Measurements from ENCODE around the gene CNKSR1. TPM values are rescaled to one million over a fixed set of nuclear protein-coding genes. Genes with fewer than 3 reads are reported as not detected.

The CNKSR1 gene
- total RNA-seq, 2 experiments from 2014 or later, result 3.0 to 3.2 TPM

GRCh38 chr1:26188477-26188876 lies 11.2 kb downstream of the CNKSR1 start:
- POLR2A ChIA-PET, result no interaction called here
- Mint-ChIP-seq H3K36me3 (ENCODE audit: low read depth) (no peaks in the 10 kb centered on the region), H3K27ac (no peak overlapping the region), H3K27me3 (no peaks in the 10 kb centered on the region), H3K4me1 (peaks cover 7% of the 10 kb centered on the region), H3K4me3 (no peak overlapping the region), H3K9me3 (ENCODE audit: low read depth) (no peaks in the 10 kb centered on the region)
- no peak for ATAC-seq
- CTCF ChIA-PET, result interaction anchor here (0.7 to 1.0 kb wide), 3 partner anchors 18 to 355 kb away, joined by 3 to 4 read pairs (median 3); no protein-coding TSS in a partner anchor
- intact Hi-C loops (cut with DNase I, micrococcal nuclease), result no loop called here
- no peak for DNase-seq

- H3K27ac Mint-ChIP-seq, result no peak overlapping the region
- H3K9me3 Mint-ChIP-seq (ENCODE audit: low read depth), result no peaks in the 10 kb centered on the region
- peaks cover 7% of the 10 kb centered on the region for H3K4me1 Mint-ChIP-seq
- no peaks in the 10 kb centered on the region for H3K27me3 Mint-ChIP-seq
- intact Hi-C loops (cut with DNase I, micrococcal nuclease), result no loop called here
- ChIA-PET POLR2A (no interaction called here), CTCF (interaction anchor here (0.7 to 1.0 kb wide), 2 partner anchors 19 to 354 kb away, joined by 3 to 4 read pairs; no protein-coding TSS in a partner anchor)
- H3K36me3 Mint-ChIP-seq (ENCODE audit: low read depth), result no peaks in the 10 kb centered on the region
- no peak overlapping the region for H3K4me3 Mint-ChIP-seq
- DNase-seq, result no peak
- no peak for ATAC-seq
Observed at GRCh38 chr1:26189331-26189730, 12.0 kb downstream of the CNKSR1 start.

GRCh38 chr1:26189751-26190275 lies 12.5 kb downstream of the CNKSR1 start:
- Mint-ChIP-seq H3K27me3 (no peaks in the 10 kb centered on the region), H3K4me1 (peaks cover 7% of the 10 kb centered on the region), H3K36me3 (ENCODE audit: low read depth) (no peaks in the 10 kb centered on the region), H3K9me3 (ENCODE audit: low read depth) (no peaks in the 10 kb centered on the region), H3K4me3 (no peak overlapping the region), H3K27ac (no peak overlapping the region)
- POLR2A ChIA-PET, result interaction anchor here (0.7 kb wide), 1 partner anchor 64 kb away, joined by 5 read pairs; no protein-coding TSS in a partner anchor
- intact Hi-C loops (cut with DNase I, micrococcal nuclease), result no loop called here
- CTCF ChIA-PET, result interaction anchor here (1.0 kb wide), 1 partner anchor 19 kb away, joined by 4 read pairs; no protein-coding TSS in a partner anchor
- DNase-seq, result no peak
- no peak for ATAC-seq

GRCh38 chr1:26190373-26190987 lies 13.2 kb downstream of the CNKSR1 start, which contains the start of gene CATSPER4:
CATSPER4 (plus strand) TSS chr1:26190602; CDS start chr1:26190628, 26 bp downstream.
- Mint-ChIP-seq H3K4me3 (no peak within 1 kb of the TSS), H3K4me1 (peaks cover 7% of the 10 kb centered on the region), H3K27ac (no peak within 1 kb of the TSS), H3K36me3 (ENCODE audit: low read depth) (no peaks in the 10 kb centered on the region), H3K27me3 (no peaks in the 10 kb centered on the region), H3K9me3 (ENCODE audit: low read depth) (no peaks in the 10 kb centered on the region)
- POLR2A ChIA-PET, result interaction anchor here (0.7 kb wide), 1 partner anchor 63 kb away, joined by 5 read pairs; no protein-coding TSS in a partner anchor
- CTCF ChIA-PET, result interaction anchor here (1.1 kb wide), 1 partner anchor 131 kb away, joined by 3 read pairs; no protein-coding TSS in a partner anchor
- intact Hi-C loops (cut with DNase I, micrococcal nuclease), result no loop called here
- ATAC-seq, result no peak
- DNase-seq, result no peak

GRCh38 chr1:26191739-26192138 lies 14.4 kb downstream of the CNKSR1 start:
- Mint-ChIP-seq H3K4me3 (no peak overlapping the region), H3K9me3 (ENCODE audit: low read depth) (no peaks in the 10 kb centered on the region), H3K36me3 (ENCODE audit: low read depth) (no peaks in the 10 kb centered on the region), H3K4me1 (peaks cover 7% of the 10 kb centered on the region), H3K27ac (peak overlapping the region; percentile 59), H3K27me3 (no peaks in the 10 kb centered on the region)
- intact Hi-C loops (cut with DNase I, micrococcal nuclease), result no loop called here
- CTCF ChIA-PET, result interaction anchor here (0.8 to 1.4 kb wide), 2 partner anchors 47 to 225 kb away, joined by 3 to 4 read pairs; no protein-coding TSS in a partner anchor
- POLR2A ChIA-PET, result interaction anchor here (0.6 kb wide), 1 partner anchor 34 kb away, joined by 4 read pairs; no protein-coding TSS in a partner anchor
- DNase-seq (peak; percentile 42), ATAC-seq (peak; percentile 80)

GRCh38 chr1:26195805-26196204 lies 18.5 kb downstream of the CNKSR1 start:
- POLR2A ChIA-PET, result interaction anchor here (0.6 kb wide), 1 partner anchor 914 kb away, joined by 3 read pairs; no protein-coding TSS in a partner anchor
- Mint-ChIP-seq H3K27ac (no peak overlapping the region), H3K36me3 (ENCODE audit: low read depth) (no peaks in the 10 kb centered on the region), H3K27me3 (no peaks in the 10 kb centered on the region), H3K4me1 (peaks cover 15% of the 10 kb centered on the region), H3K4me3 (no peak overlapping the region), H3K9me3 (ENCODE audit: low read depth) (no peaks in the 10 kb centered on the region)
- ATAC-seq, result no peak
- CTCF ChIA-PET, result interaction anchor here (0.6 kb wide), 1 partner anchor 19 kb away, joined by 3 read pairs; no protein-coding TSS in a partner anchor
- DNase-seq, result no peak
- intact Hi-C loops (cut with DNase I, micrococcal nuclease), result no loop called here

GRCh38 chr1:26197301-26197700 lies 20.0 kb downstream of the CNKSR1 start:
- intact Hi-C loops (cut with DNase I, micrococcal nuclease), result no loop called here
- CTCF ChIA-PET, result interaction anchor here (1.0 kb wide), 1 partner anchor 124 kb away, joined by 3 read pairs; no protein-coding TSS in a partner anchor

GRCh38 chr1:26197813-26198212 lies 20.5 kb downstream of the CNKSR1 start:
- Mint-ChIP-seq H3K4me3 (no peak overlapping the region), H3K27ac (no peak overlapping the region), H3K27me3 (no peaks in the 10 kb centered on the region), H3K4me1 (peaks cover 25% of the 10 kb centered on the region), H3K9me3 (ENCODE audit: low read depth) (no peaks in the 10 kb centered on the region), H3K36me3 (ENCODE audit: low read depth) (no peaks in the 10 kb centered on the region)
- CTCF ChIA-PET, result no interaction called here
- ATAC-seq, result no peak
- DNase-seq, result no peak
- POLR2A ChIA-PET, result no interaction called here
- intact Hi-C loops (cut with DNase I, micrococcal nuclease), result no loop called here

More at GRCh38 chr1:26197301-26197700, 20.0 kb downstream of the CNKSR1 start:
- Mint-ChIP-seq H3K27ac (no peak overlapping the region), H3K36me3 (ENCODE audit: low read depth) (no peaks in the 10 kb centered on the region), H3K4me1 (peaks cover 22% of the 10 kb centered on the region), H3K4me3 (no peak overlapping the region), H3K9me3 (ENCODE audit: low read depth) (no peaks in the 10 kb centered on the region), H3K27me3 (no peaks in the 10 kb centered on the region)
- POLR2A ChIA-PET, result no interaction called here
- ATAC-seq, result no peak
- no peak for DNase-seq

GRCh38 chr1:26200413-26200812 lies 23.1 kb downstream of the CNKSR1 start:
- Mint-ChIP-seq H3K36me3 (ENCODE audit: low read depth) (no peaks in the 10 kb centered on the region), H3K9me3 (ENCODE audit: low read depth) (no peaks in the 10 kb centered on the region), H3K4me1 (peaks cover 25% of the 10 kb centered on the region), H3K27ac (peak overlapping the region; percentile 73), H3K27me3 (no peaks in the 10 kb centered on the region), H3K4me3 (no peak overlapping the region)
- no peak for ATAC-seq
- CTCF ChIA-PET, result interaction anchor here (1.1 to 1.6 kb wide), 2 partner anchors 33 to 62 kb away, joined by 3 to 4 read pairs; no protein-coding TSS in a partner anchor
- intact Hi-C loops (cut with DNase I, micrococcal nuclease), result no loop called here
- no peak for DNase-seq
- POLR2A ChIA-PET, result no interaction called here

GRCh38 chr1:26203642-26204318 lies 26.5 kb downstream of the CNKSR1 start:
- Mint-ChIP-seq H3K36me3 (ENCODE audit: low read depth) (no peaks in the 10 kb centered on the region), H3K9me3 (ENCODE audit: low read depth) (no peaks in the 10 kb centered on the region), H3K27ac (no peak overlapping the region), H3K4me1 (peaks cover 25% of the 10 kb centered on the region), H3K27me3 (no peaks in the 10 kb centered on the region), H3K4me3 (no peak overlapping the region)
- ATAC-seq (no peak), DNase-seq (peak; percentile 32)
- intact Hi-C loops (cut with DNase I, micrococcal nuclease), result no loop called here
- ChIA-PET CTCF (interaction anchor here (0.9 to 2.7 kb wide), 5 partner anchors 10 to 213 kb away, joined by 3 to 9 read pairs (median 3); partner anchors contain the start of gene CEP85), POLR2A (no interaction called here)

- DNase-seq (no peak), ATAC-seq (no peak)
- Mint-ChIP-seq H3K36me3 (ENCODE audit: low read depth) (no peaks in the 10 kb centered on the region), H3K27ac (no peak overlapping the region), H3K4me1 (no peaks in the 10 kb centered on the region), H3K4me3 (no peak overlapping the region), H3K9me3 (ENCODE audit: low read depth) (no peaks in the 10 kb centered on the region), H3K27me3 (no peaks in the 10 kb centered on the region)
- POLR2A ChIA-PET, result no interaction called here
- CTCF ChIA-PET, result interaction anchor here (0.5 to 2.5 kb wide), 4 partner anchors 25 to 514 kb away, joined by 3 to 7 read pairs (median 4); partner anchors contain the start of gene ZNF593
- intact Hi-C loops (cut with DNase I, micrococcal nuclease), result no loop called here
Observed at GRCh38 chr1:26210147-26210870, 33.0 kb downstream of the CNKSR1 start.
